HCT116 (cell line): ENCODE data around the gene HYOU1.

Source experiments
- CEBPB ChIP-seq: IDR thresholded peaks from 2 replicates; pipeline ENCODE4 v1.6.1; 2012; ENCODE audit warnings: low read depth
- CTCF ChIP-seq, 3 experiments: fragments of 200-600 bp in 1 of 3; sonication (generic) in 1 of 3; IDR thresholded peaks in 2 of 3; conservative IDR thresholded peaks in 1 of 3; 2 replicates each; pipeline ENCODE4 v1.5.1; 2012 to 2017; ENCODE audit warnings: low read depth in 2 of 3, low read length in 2 of 3, antibody characterized with exemption in 1 of 3, borderline replicate concordance in 1 of 3, control low read depth in 1 of 3, mild to moderate bottlenecking in 1 of 3, mixed read lengths in 1 of 3, mixed run types in 1 of 3, moderate library complexity in 1 of 3; ENCODE audit not compliant: insufficient read depth in 1 of 3
- JUND ChIP-seq: IDR thresholded peaks from 2 replicates; pipeline ENCODE4 v1.6.1; 2012
- POLR2A ChIP-seq: IDR thresholded peaks from 2 replicates; pipeline ENCODE4 v1.7.0; 2011; ENCODE audit warnings: borderline replicate concordance; ENCODE audit not compliant: insufficient read depth, insufficient read length; ENCODE audit errors: extremely low read depth
- REST ChIP-seq: IDR thresholded peaks from 2 replicates; pipeline ENCODE4 v1.6.1; 2012; ENCODE audit warnings: low read depth
- ZFX ChIP-seq: fragments of 450-650 bp; IDR thresholded peaks from 2 replicates; pipeline ENCODE4 v1.6.1; 2017

GRCh38 chr11:118998822-118999221 is 58.2 kb downstream of the HYOU1 start:
- no peak for TF ChIP-seq ZFX
- TF ChIP-seq REST: no peak
- TF ChIP-seq POLR2A: no peak
- TF ChIP-seq CTCF (IDR thresholded peaks at IDR 0.05 in 2 of 3, conservative IDR thresholded peaks at IDR 0.05 in 1 of 3; ENCODE audit: borderline replicate concordance in 1 of 3, insufficient read depth in 1 of 3, low read depth in 2 of 3, low read length in 2 of 3): no peak
- peak; percentile 86 for TF ChIP-seq JUND
- TF ChIP-seq CEBPB: no peak
